ENCODE measurements around the gene GCH1.

GCH1 gene

GRCh38 chr14:54866588-54866987, 36.0 kb downstream of the GCH1 start:
- DNase-seq (ENCODE audit: low spot score), result no peak

- DNase-seq (ENCODE audit: low spot score), result no peak
Observed at GRCh38 chr14:54864526-54864925, 38.1 kb downstream of the GCH1 start.

GRCh38 chr14:54857830-54858269, 44.8 kb downstream of the GCH1 start:
- DNase-seq (ENCODE audit: low spot score), result peak; percentile 19

- DNase-seq (ENCODE audit: low spot score), result no peak
Observed at GRCh38 chr14:54856152-54856551, 46.5 kb downstream of the GCH1 start.

- DNase-seq (ENCODE audit: low spot score), result no peak
Observed at GRCh38 chr14:54854181-54854580, 48.4 kb downstream of the GCH1 start.

GRCh38 chr14:54853339-54853738, 49.3 kb downstream of the GCH1 start:
- DNase-seq (ENCODE audit: low spot score), result no peak

GRCh38 chr14:54852215-54852614, 50.4 kb downstream of the GCH1 start:
- DNase-seq (ENCODE audit: low spot score), result no peak

- no peak for DNase-seq (ENCODE audit: low spot score)
Observed at GRCh38 chr14:54848910-54849309, 53.7 kb downstream of the GCH1 start.

GRCh38 chr14:54845641-54846040, 57.0 kb downstream of the GCH1 start:
- no peak for DNase-seq (ENCODE audit: low spot score)

GRCh38 chr14:54844479-54844878, 58.1 kb downstream of the GCH1 start:
- no peak for DNase-seq (ENCODE audit: low spot score)

- no peak for DNase-seq (ENCODE audit: low spot score)
Observed at GRCh38 chr14:54840798-54841197, 61.8 kb downstream of the GCH1 start.

- DNase-seq (ENCODE audit: low spot score), result no peak
Observed at GRCh38 chr14:54840336-54840735, 62.3 kb downstream of the GCH1 start.

GRCh38 chr14:54839701-54840119, 62.9 kb downstream of the GCH1 start:
- DNase-seq (ENCODE audit: low spot score), result no peak

- DNase-seq (ENCODE audit: low spot score), result no peak
Observed at GRCh38 chr14:54838931-54839512, 63.6 kb downstream of the GCH1 start.

- no peak for DNase-seq (ENCODE audit: low spot score)
Observed at GRCh38 chr14:54837508-54838149, 65.0 kb downstream of the GCH1 start.

- DNase-seq (ENCODE audit: low spot score), result no peak
Observed at GRCh38 chr14:54836231-54836630, 66.4 kb downstream of the GCH1 start.

GRCh38 chr14:54834727-54835126, 67.9 kb downstream of the GCH1 start:
- DNase-seq (ENCODE audit: low spot score), result no peak

- DNase-seq (ENCODE audit: low spot score), result no peak
Observed at GRCh38 chr14:54834081-54834480, 68.5 kb downstream of the GCH1 start.

- DNase-seq (ENCODE audit: low spot score), result no peak
Observed at GRCh38 chr14:54830650-54831049, 72.0 kb downstream of the GCH1 start.

- DNase-seq (ENCODE audit: low spot score), result no peak
Observed at GRCh38 chr14:54829486-54830224, 73.0 kb downstream of the GCH1 start.

GRCh38 chr14:54828037-54828436, 74.6 kb downstream of the GCH1 start:
- no peak for DNase-seq (ENCODE audit: low spot score)

- DNase-seq (ENCODE audit: low spot score), result no peak
Observed at GRCh38 chr14:54823757-54824549, 78.7 kb downstream of the GCH1 start.
